Central memory CD8-positive, alpha-beta T cell (primary cell): ENCODE results near the gene ITGA8.
"Not testable (repeated sequence)": the region's sequence is repeated elsewhere in the genome, so short reads cannot be mapped to it uniquely, and the experiment has no call there.

ENCODE experiments used
- ATAC-seq: fragments of 150-1000 bp; cut with Tn5 transposase; replicated peaks from 2 replicates; pipeline ENCODE4 v1.10.0; 2022; ENCODE audit warnings: mild to moderate bottlenecking, moderate FRiP score, moderate number of reproducible peaks; ENCODE audit not compliant: poor library complexity, severe bottlenecking; ENCODE audit errors: extremely low read depth
- DNase-seq, 2 donors: peaks; one replicate each; pipeline ENCODE4 v3.0.0; 2021; ENCODE audit warnings: low spot score in 2 of 2
- H3K27ac Mint-ChIP-seq: one replicate; pipeline ENCODE4 v1.8.0; 2022; ENCODE audit warnings: low read depth, mild to moderate bottlenecking, moderate library complexity, mixed read lengths
- H3K27me3 Mint-ChIP-seq: one replicate; pipeline ENCODE4 v1.8.0; 2022; ENCODE audit warnings: mixed read lengths
- H3K36me3 Mint-ChIP-seq: one replicate; pipeline ENCODE4 v1.8.0; 2022; ENCODE audit warnings: mild to moderate bottlenecking, moderate library complexity, mixed read lengths; ENCODE audit not compliant: insufficient read depth
- H3K4me1 Mint-ChIP-seq: one replicate; pipeline ENCODE4 v1.8.0; 2022; ENCODE audit warnings: mixed read lengths
- H3K4me3 Mint-ChIP-seq: one replicate; pipeline ENCODE4 v1.8.0; 2022; ENCODE audit warnings: mild to moderate bottlenecking, moderate library complexity, mixed read lengths
- H3K9me3 Mint-ChIP-seq: one replicate; pipeline ENCODE4 v1.8.0; 2022; ENCODE audit warnings: mixed read lengths

ITGA8 gene

DNA sequence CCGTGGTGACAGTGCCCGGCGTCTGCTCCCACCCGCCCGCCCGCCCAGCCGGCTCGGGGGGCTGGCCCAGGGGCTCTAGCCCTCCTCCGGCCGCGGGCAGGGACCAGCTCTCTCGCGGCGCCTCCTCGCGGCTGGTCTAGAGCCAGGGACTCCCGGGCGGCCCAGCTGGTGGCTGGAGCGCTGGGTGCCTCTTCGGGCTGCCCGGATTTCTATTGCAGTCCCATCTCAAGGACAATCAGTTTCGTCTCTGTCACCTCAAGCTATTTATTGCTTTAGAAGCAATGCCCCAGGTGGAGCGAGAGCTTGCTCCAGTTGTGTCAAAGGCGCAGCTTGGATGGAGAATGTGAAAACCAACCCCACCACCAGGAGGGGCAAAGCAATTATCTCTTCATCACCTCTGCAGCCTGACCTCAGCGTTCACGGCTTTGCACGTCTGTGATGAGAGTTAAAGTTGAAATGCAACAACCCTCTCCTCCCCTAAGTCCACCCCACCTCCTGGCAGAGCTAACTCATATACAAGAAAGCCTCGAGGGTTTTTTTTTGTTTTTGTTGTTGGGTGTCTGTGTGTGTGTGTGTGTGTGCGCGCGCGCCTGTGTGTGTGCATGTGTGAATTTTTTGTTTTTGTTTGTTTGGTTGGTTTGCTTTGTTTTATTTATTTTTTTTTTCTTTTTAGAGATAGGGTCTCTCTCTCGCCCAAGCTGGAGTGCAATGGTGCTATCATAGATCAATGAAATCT lies at the start of gene ITGA8:
Gene ITGA8 (minus strand): TSS at position 24 of the 736 bp plus-strand sequence. CDS start 151 bp downstream, outside the sequence.
- H3K36me3 Mint-ChIP-seq = no peaks in the 10 kb centered on the region
- peaks cover 6% of the 10 kb centered on the region for H3K4me1 Mint-ChIP-seq
- DNase-seq (no peak), ATAC-seq (no peak)
- H3K27ac Mint-ChIP-seq = no peak within 1 kb of the TSS
- no peak within 1 kb of the TSS for H3K4me3 Mint-ChIP-seq
- peaks cover 63% of the 10 kb centered on the region for H3K27me3 Mint-ChIP-seq
- no peaks in the 10 kb centered on the region for H3K9me3 Mint-ChIP-seq

DNA sequence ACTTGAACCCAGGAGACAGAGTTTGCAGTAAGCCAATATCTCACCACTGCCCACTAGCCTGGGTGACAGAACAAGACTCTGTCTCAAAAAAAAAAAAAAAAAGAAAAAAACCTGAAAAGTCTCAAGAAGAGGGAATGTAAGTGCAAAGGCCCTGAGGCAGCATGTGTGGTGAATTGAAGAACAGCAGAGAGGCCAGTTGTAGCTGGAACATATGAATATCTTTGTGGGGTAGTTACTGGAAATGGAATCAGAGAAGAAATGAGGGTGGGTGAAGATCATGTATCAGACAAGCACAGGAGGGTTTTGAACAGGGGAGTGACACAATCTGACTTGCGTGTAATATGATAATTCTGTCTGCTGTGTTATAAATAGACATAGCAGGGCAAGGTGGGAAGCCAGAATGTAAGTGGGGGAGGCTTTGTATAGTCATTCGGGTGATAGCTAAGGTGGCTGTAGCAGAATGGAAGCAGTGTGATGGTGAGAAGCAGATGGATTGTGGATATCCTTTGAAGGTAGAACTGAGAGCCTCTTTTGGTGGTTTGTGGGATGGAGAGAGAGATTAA lies 45.3 kb upstream of the ITGA8 start:
- Mint-ChIP-seq H3K9me3 (no peaks in the 10 kb centered on the region), H3K27ac (no peak overlapping the region), H3K27me3 (no peaks in the 10 kb centered on the region), H3K36me3 (peaks cover 4% of the 10 kb centered on the region), H3K4me3 (no peak overlapping the region), H3K4me1 (no peaks in the 10 kb centered on the region)
- ATAC-seq = no peak
- no peak for DNase-seq

DNA sequence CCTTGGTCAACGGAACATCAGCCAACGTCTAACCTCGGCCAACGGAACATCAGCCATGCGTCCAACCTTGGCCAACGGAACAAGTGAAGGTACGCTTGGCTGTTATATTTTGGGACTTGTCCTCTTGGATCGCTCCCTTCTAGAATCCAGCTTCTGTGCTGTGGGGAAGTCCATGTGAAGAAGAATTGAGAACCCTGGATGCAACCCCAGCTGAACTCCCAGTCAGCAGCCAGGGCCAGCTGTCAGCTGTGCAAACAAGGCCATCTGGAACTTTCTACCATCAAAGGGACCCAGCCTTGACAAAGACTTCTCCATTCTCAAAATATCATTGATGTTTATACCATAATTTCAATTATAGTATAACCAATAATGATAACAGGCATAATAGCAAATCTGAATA lies 43.3 kb upstream of the ITGA8 start:
- Mint-ChIP-seq H3K36me3 (peaks cover 4% of the 10 kb centered on the region), H3K27me3 (no peaks in the 10 kb centered on the region), H3K27ac (no peak overlapping the region), H3K4me1 (no peaks in the 10 kb centered on the region), H3K4me3 (no peak overlapping the region), H3K9me3 (no peaks in the 10 kb centered on the region)
- no peak for DNase-seq
- no peak for ATAC-seq

DNA sequence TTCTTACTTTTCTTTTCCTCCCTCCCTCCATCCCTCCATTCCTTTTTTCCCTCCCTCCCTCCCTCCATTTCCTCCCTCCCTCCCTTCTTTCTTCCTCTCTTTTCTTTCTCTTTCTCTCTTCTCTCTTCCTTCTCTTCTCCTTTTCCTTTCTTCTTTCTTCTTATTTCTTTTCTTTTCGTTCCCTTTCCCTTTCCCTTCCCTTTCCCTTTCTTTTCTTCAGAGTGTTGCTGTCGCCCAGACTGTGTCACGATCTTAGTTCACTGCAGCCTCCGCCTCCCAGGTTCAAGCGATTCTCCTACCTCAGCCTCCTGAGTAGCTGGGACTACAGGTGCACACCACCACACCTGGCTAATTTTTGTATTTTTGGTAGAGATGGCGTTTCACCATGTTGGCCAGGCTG lies 42.5 kb upstream of the ITGA8 start:
- not testable (repeated sequence) for H3K36me3 Mint-ChIP-seq, H3K27me3 Mint-ChIP-seq, H3K27ac Mint-ChIP-seq, H3K9me3 Mint-ChIP-seq, ATAC-seq, H3K4me1 Mint-ChIP-seq, DNase-seq, H3K4me3 Mint-ChIP-seq

DNA sequence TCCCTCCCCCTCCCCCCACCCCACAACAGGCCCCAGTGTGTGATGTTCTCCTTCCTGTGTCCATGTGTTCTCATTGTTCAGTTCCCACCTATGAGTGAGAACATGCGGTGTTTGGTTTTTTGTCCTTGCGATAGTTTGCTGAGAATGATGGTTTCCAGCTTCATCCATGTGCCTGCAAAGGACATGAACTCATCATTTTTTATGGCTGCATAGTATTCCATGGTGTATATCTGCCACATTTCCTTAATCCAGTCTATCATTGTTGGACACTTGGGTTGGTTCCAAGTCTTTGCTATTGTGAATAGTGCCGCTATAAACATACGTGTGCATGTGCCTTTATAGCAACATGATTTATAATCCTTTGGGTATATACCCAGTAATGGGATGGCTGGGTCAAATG lies 41.5 kb upstream of the ITGA8 start:
- H3K4me3 Mint-ChIP-seq, H3K4me1 Mint-ChIP-seq, H3K36me3 Mint-ChIP-seq, DNase-seq, ATAC-seq, H3K27ac Mint-ChIP-seq, H3K9me3 Mint-ChIP-seq: not testable (repeated sequence)
- peaks cover 11% of the 10 kb centered on the region for H3K27me3 Mint-ChIP-seq

DNA sequence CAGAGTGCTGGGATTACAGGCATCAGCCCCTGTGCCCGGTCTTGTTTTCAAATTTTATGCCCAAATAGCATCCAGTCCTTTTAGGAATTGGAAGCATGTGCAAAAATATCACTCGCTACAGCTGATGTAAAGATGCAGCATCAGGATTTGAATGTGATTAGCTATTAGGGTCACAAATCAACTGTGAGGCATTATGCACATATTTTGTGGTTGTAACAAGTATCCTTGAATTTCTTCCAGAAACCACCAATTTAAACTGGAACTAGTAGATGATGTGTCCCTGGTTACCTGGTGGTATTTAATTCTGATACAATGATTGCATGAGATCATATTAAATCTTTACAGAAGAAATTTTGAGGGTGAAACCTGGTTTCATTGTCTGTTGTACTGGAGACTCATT lies 41.0 kb upstream of the ITGA8 start:
- H3K4me1 Mint-ChIP-seq = no peaks in the 10 kb centered on the region
- DNase-seq (no peak), ATAC-seq (no peak)
- H3K27me3 Mint-ChIP-seq = peaks cover 16% of the 10 kb centered on the region
- peaks cover 2% of the 10 kb centered on the region for H3K36me3 Mint-ChIP-seq
- no peaks in the 10 kb centered on the region for H3K9me3 Mint-ChIP-seq
- H3K4me3 Mint-ChIP-seq = no peak overlapping the region
- H3K27ac Mint-ChIP-seq = no peak overlapping the region

DNA sequence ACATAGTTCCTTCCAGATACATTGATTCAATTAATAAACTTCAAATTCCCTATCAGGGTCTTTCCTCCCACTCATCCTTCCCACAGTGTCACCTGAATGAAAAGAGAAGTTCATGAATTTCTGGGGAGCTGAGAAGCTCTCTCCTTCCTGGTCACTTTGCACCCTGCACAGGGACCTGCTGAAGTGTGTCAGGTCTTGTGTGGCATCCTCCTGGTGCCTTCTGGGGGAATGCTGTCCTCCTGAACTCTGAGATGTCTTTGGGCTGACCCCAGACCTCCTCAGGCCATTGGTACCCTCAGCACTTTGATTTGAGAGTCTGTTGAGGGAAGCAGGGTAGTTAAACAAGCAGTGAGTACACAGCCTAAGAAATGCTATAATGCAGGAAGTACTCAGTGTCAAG lies 39.5 kb upstream of the ITGA8 start:
- ATAC-seq (no peak), DNase-seq (no peak)
- no peaks in the 10 kb centered on the region for H3K36me3 Mint-ChIP-seq
- no peak overlapping the region for H3K4me3 Mint-ChIP-seq
- no peaks in the 10 kb centered on the region for H3K4me1 Mint-ChIP-seq
- H3K9me3 Mint-ChIP-seq = no peaks in the 10 kb centered on the region
- no peak overlapping the region for H3K27ac Mint-ChIP-seq
- H3K27me3 Mint-ChIP-seq = peaks cover 17% of the 10 kb centered on the region

DNA sequence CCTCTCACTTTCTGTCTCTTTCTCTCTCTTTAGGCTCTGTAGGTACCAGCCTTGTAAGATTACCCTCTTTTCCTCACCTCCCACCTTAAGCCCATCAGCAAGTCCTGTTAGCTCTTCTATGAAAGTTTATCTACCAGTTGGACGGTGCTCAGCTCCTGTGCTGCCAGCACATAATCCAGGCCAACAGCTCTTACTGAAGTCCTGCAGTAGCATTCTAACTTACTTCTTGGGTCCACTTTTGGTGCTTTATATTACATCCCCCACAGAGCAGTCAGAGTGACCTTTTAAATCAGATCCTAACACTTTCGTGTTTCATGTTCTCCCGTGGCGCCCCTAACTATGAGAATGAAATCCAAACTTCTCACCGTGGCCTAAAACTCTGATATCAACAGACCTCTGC lies 38.9 kb upstream of the ITGA8 start:
- Mint-ChIP-seq H3K36me3 (no peaks in the 10 kb centered on the region), H3K4me3 (no peak overlapping the region), H3K9me3 (no peaks in the 10 kb centered on the region), H3K4me1 (no peaks in the 10 kb centered on the region), H3K27ac (no peak overlapping the region), H3K27me3 (peaks cover 17% of the 10 kb centered on the region)
- no peak for DNase-seq
- no peak for ATAC-seq

DNA sequence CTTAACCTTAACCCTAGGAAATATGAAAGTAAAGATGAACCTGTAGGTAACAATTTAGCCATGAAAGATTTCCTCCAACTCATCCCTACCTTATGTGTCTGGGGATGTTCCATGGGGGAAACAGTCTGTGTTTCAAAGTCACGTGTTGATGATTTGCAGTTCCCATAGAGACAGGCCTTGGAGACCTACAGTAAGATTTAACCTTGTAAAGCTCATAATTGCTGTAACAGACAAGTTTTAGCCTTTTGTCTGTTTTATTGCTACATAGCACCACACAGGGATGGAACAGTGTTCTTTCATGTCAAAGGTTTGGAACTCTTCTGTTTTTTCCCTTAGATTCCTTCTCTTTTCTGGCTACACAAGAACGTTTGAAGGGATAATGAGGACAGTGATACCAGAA lies 35.2 kb upstream of the ITGA8 start:
- Mint-ChIP-seq H3K36me3 (no peaks in the 10 kb centered on the region), H3K9me3 (no peaks in the 10 kb centered on the region), H3K4me1 (no peaks in the 10 kb centered on the region), H3K27me3 (peaks cover 43% of the 10 kb centered on the region), H3K27ac (no peak overlapping the region), H3K4me3 (no peak overlapping the region)
- DNase-seq = no peak
- ATAC-seq = no peak

DNA sequence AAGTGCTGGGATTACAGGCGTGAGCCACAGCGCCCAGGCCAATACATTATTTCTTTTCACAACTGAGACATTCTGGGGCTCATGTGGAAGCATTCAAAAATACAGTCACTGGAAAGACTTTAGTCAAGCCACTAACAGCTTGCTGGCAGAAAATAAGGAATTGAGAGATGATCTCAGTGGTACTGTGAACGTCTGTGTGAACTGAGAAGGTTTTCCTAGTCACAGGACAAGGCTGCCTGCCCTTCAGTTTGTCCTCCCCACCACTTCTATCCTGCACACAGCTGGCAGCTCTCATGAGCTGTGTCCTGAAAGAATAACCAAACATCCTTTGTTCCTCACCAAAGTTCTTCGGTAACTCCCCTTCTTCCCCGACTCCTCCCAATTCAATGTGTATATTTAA lies 31.3 kb upstream of the ITGA8 start:
- Mint-ChIP-seq H3K4me1 (no peaks in the 10 kb centered on the region), H3K36me3 (no peaks in the 10 kb centered on the region), H3K4me3 (no peak overlapping the region), H3K9me3 (no peaks in the 10 kb centered on the region), H3K27ac (no peak overlapping the region), H3K27me3 (peaks cover 55% of the 10 kb centered on the region)
- no peak for DNase-seq
- no peak for ATAC-seq

DNA sequence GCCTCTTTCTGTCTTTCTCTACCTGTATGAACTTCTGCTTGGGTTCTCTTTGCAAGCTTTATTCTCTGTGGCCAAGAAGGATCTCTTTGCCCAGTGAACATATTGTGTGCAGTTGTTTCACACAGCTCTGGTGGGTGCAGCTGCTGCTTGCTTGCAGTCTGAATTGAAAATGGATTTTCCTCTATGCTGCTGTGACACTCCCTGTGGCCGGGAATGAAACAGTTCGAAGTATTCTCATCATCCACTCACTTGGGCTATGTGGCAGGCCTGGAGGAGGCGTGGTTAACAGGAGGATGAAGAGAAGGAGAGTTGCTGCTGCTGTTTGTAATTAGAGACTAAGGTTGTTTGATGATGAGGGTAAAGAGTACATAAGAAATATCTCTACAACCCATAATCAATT lies 28.4 kb upstream of the ITGA8 start:
- no peak overlapping the region for H3K4me3 Mint-ChIP-seq

DNA sequence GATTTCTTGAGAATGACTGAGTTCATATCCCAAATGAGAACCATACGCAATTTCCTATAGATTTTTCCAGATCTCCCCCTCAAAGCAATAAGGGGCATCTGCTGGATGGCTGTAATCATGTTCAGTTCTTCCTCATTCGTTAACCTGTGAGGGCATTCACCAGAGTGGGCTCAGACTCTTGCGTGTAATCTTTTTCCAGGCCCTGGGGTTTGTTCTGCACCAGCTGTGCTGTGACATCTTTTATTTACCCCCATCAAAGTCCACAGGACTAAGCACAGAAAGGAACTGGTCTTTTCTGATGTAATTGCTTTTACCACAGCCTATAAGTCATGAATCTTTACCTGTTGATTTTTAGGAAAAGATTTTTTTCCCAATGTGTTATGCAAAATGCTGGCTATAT lies 27.9 kb upstream of the ITGA8 start:
- no peak for DNase-seq
- Mint-ChIP-seq H3K36me3 (no peaks in the 10 kb centered on the region), H3K27ac (no peak overlapping the region), H3K27me3 (peaks cover 44% of the 10 kb centered on the region), H3K9me3 (no peaks in the 10 kb centered on the region), H3K4me1 (no peaks in the 10 kb centered on the region), H3K4me3 (no peak overlapping the region)
- no peak for ATAC-seq

More for the DNA sequence above, 28.4 kb upstream of the ITGA8 start:
- no peak overlapping the region for H3K27ac Mint-ChIP-seq
- H3K9me3 Mint-ChIP-seq = no peaks in the 10 kb centered on the region
- H3K36me3 Mint-ChIP-seq = no peaks in the 10 kb centered on the region
- H3K4me1 Mint-ChIP-seq = no peaks in the 10 kb centered on the region
- peaks cover 49% of the 10 kb centered on the region for H3K27me3 Mint-ChIP-seq
- ATAC-seq (no peak), DNase-seq (no peak)

DNA sequence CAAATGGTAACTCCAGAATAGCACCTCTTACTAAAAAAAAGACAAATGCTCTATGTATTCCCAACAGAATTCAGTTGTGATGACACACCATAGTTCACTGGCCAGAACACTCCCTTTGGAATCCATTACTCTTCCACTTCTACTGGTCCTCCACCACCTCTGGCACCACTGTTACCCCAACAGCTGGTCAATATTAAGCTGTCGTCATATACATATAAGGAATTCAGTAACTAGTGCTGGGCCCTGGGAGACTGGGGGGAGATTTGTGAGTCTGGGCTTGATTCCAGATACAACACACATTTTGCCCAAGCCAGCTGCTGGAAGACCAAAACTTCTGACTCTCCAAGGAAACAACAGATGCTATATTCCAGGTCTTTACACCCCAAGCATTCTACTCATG lies 26.0 kb upstream of the ITGA8 start:
- Mint-ChIP-seq H3K36me3 (no peaks in the 10 kb centered on the region), H3K9me3 (no peaks in the 10 kb centered on the region), H3K27me3 (peaks cover 34% of the 10 kb centered on the region), H3K4me3 (no peak overlapping the region), H3K4me1 (no peaks in the 10 kb centered on the region), H3K27ac (no peak overlapping the region)
- ATAC-seq (no peak), DNase-seq (no peak)
